Lung (tissue), 12 donors: ENCODE results near the gene PLEKHA6. TPM values are rescaled to one million over a fixed set of nuclear protein-coding genes. Genes with fewer than 3 reads are reported as not detected.

ENCODE experiments used
- ATAC-seq: fragments of 200-7000 bp; cut with Tn5 transposase; one replicate; pipeline ENCODE4 v1.9.1; 2020; ENCODE audit warnings: moderate number of reproducible peaks; ENCODE audit not compliant: insufficient read depth, low FRiP score
- DNase-seq, 3 donors: peaks; one replicate each; pipeline ENCODE4 v3.0.0-alpha.2; 2013 to 2017
- H3K27ac ChIP-seq, 2 donors: one replicate each; pipeline ENCODE4 v1.5.1; 2013; ENCODE audit warnings: mild to moderate bottlenecking in 2 of 2, moderate library complexity in 2 of 2, control low read depth in 1 of 2, inconsistent platforms in 1 of 2, low read depth in 1 of 2, low read length in 1 of 2
- H3K27me3 ChIP-seq, 3 donors: one replicate each; pipeline ENCODE4 v1.5.1; 2013; ENCODE audit warnings: low read length in 2 of 3; ENCODE audit not compliant: control insufficient read depth in 3 of 3, insufficient read depth in 3 of 3
- H3K36me3 ChIP-seq, 4 donors: one replicate each; pipeline ENCODE4 v1.5.1; 2013; ENCODE audit warnings: low read length in 4 of 4, mild to moderate bottlenecking in 1 of 4, moderate library complexity in 1 of 4; ENCODE audit not compliant: control insufficient read depth in 4 of 4, insufficient read depth in 4 of 4
- H3K4me1 ChIP-seq, 5 donors: one replicate each; pipeline ENCODE4 v1.5.1; 2013; ENCODE audit warnings: low read length in 5 of 5, mild to moderate bottlenecking in 2 of 5, moderate library complexity in 1 of 5; ENCODE audit not compliant: control insufficient read depth in 5 of 5, insufficient read depth in 5 of 5
- H3K4me3 ChIP-seq: one replicate; pipeline ENCODE4 v1.5.1; 2013; ENCODE audit warnings: mild to moderate bottlenecking, control low read depth, moderate library complexity
- H3K9ac ChIP-seq, 2 donors: one replicate each; pipeline ENCODE4 v1.5.1; 2013; ENCODE audit warnings: low read length in 2 of 2, control low read depth in 1 of 2; ENCODE audit not compliant: insufficient read depth in 1 of 2
- H3K9me3 ChIP-seq, 4 donors: one replicate each; pipeline ENCODE4 v1.5.1; 2013; ENCODE audit warnings: low read length in 3 of 4, mild to moderate bottlenecking in 1 of 4, moderate library complexity in 1 of 4; ENCODE audit not compliant: control insufficient read depth in 4 of 4, insufficient read depth in 3 of 4
- CTCF ChIP-seq: IDR thresholded peaks from 2 replicates; pipeline ENCODE4 v1.5.1; 2012; ENCODE audit warnings: mild to moderate bottlenecking; ENCODE audit errors: control extremely low read depth, extremely low read depth
- WGBS, 2 donors: extraction: QIAGEN DNeasy Blood & Tissue Kit; methylation state at CpG; one replicate each; pipeline ENCODE4 v1.1.7; 2013; 5-methylcytosine and 5-hydroxymethylcytosine counted together
- polyA plus RNA-seq, 2 donors: library from polyadenylated mRNA; stranded (reverse); fragments of 200-250 nt; gene quantifications; one replicate each; pipeline ENCODE4 v1.2.1, GENCODE V29; 2013
- total RNA-seq, 2 donors: library from RNA; depleted of rRNA in 1 of 2; stranded (reverse); fragments of >200 nt in 1 of 2; gene quantifications; one replicate each; pipeline ENCODE4 v1.2.1, GENCODE V29; 2014 to 2021
- donor health status: control.
- donor health status: control.
- donor health status: Bipolar disorder and iron deficiency.
- donor health status: healthy.
- donor health status: DM: yes; HTN: yes; CAD: no.

Gene PLEKHA6
- total and polyA plus RNA-seq, 4 donors, result 0.88 to 10.5 (median 3.3) TPM

GRCh38 chr1:204222006-204222763 lies 137.5 kb downstream of the PLEKHA6 start:
- peaks cover 0 to 5% (median 0%) of the 10 kb centered on the region in 4 donors for H3K36me3 ChIP-seq
- no peak for DNase-seq

GRCh38 chr1:204221271-204221670 lies 138.5 kb downstream of the PLEKHA6 start:
- no peak overlapping the region for H3K27ac ChIP-seq
- no peak overlapping the region for H3K9ac ChIP-seq
- ATAC-seq, result no peak
- no peak for TF ChIP-seq CTCF
- H3K9me3 ChIP-seq, result peaks cover 0 to 2% (median 0%) of the 10 kb centered on the region in 4 donors
- no peak for DNase-seq
- H3K27me3 ChIP-seq, result no peaks in the 10 kb centered on the region
- H3K4me1 ChIP-seq, result peaks cover 0 to 10% (median 0%) of the 10 kb centered on the region in 5 donors
- WGBS, 2 donors, result 88 to 90% methylated on average over 11 of the region's 11 CpGs
- H3K4me3 ChIP-seq, result no peak overlapping the region
- peaks cover 0 to 5% (median 0%) of the 10 kb centered on the region in 4 donors for H3K36me3 ChIP-seq

More at GRCh38 chr1:204222006-204222763, 137.5 kb downstream of the PLEKHA6 start:
- 90% methylated on average over 8 of the region's 8 CpGs for WGBS, 2 donors
- Histone ChIP-seq H3K9me3 (peaks cover 0 to 2% (median 0%) of the 10 kb centered on the region in 4 donors), H3K4me3 (no peak overlapping the region), H3K9ac (no peak overlapping the region), H3K4me1 (peaks cover 0 to 16% (median 0%) of the 10 kb centered on the region in 5 donors), H3K27me3 (no peaks in the 10 kb centered on the region), H3K27ac (no peak overlapping the region)
- TF ChIP-seq CTCF, result no peak
- ATAC-seq, result no peak

- WGBS, 2 donors, result 84 to 88% methylated on average over 10 of the region's 10 CpGs
- DNase-seq (no peak), ATAC-seq (no peak)
- H3K9me3 ChIP-seq, result peaks cover 0 to 2% (median 0%) of the 10 kb centered on the region in 4 donors
- no peaks in the 10 kb centered on the region for H3K27me3 ChIP-seq
- H3K4me1 ChIP-seq, result no peaks in the 10 kb centered on the region
- no peak overlapping the region for H3K27ac ChIP-seq
- peaks cover 0 to 5% (median 0%) of the 10 kb centered on the region in 4 donors for H3K36me3 ChIP-seq
- H3K9ac ChIP-seq, result no peak overlapping the region
- no peak overlapping the region for H3K4me3 ChIP-seq
- no peak for TF ChIP-seq CTCF
Observed at GRCh38 chr1:204219971-204220616, 139.6 kb downstream of the PLEKHA6 start.
